A549 (cell line): ENCODE measurements around the gene XYLT1.

ENCODE experiments used
- JUN ChIP-seq, 2 experiments: fragments of >200 bp; sonication (Bioruptor Twin); formaldehyde crosslinking; IDR thresholded peaks; 2 replicates in 1 of 2; 3 replicates in 1 of 2; pipeline ENCODE4 v1.6.1; 2016 to 2017
- POLR2A ChIP-seq: IDR thresholded peaks from 2 replicates; pipeline ENCODE4 v1.6.1; 2012; ENCODE audit warnings: mild to moderate bottlenecking, low read length
- POLR2AphosphoS2 ChIP-seq: conservative IDR thresholded peaks from 2 replicates; pipeline ENCODE4 v1.6.1; 2012; ENCODE audit warnings: low read length, improper control_type of control experiment, inconsistent platforms
- RCOR1 ChIP-seq: fragments of 150-350 bp; IDR thresholded peaks from 2 replicates; pipeline ENCODE4 v1.6.1; 2014; ENCODE audit warnings: antibody characterized with exemption, low read length, low read depth
- RFX5 ChIP-seq: fragments of 450-650 bp; IDR thresholded peaks from 2 replicates; pipeline ENCODE4 v1.7.1; 2014; ENCODE audit warnings: antibody characterized with exemption, mild to moderate bottlenecking, moderate library complexity
- TF ChIP-seq, protein P1 (sequence below): fragments of >200 bp; sonication (Bioruptor Twin); formaldehyde crosslinking; IDR thresholded peaks from 3 replicates; pipeline ENCODE4 v1.5.1; 2016

DNA sequence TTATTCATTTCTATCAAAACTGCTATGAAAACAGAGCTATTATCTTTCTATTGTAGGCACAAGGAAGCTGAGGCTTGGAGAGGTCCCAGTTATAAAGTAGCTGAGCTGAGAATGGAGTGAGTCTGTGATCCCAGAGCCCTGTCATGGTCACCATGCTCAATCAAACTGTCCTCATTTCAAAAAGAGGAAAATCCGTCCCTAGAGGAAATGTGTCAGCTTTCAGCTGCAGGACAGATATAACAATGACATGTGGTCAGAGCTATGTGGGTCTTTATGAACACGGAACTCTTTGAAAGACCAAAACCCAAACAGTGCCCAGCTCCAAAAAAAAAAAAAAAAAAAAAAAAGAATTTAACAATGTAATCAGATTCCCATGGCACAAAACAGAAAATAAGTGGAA, 266.1 kb downstream of the XYLT1 start:
- TF ChIP-seq, protein P1, sequence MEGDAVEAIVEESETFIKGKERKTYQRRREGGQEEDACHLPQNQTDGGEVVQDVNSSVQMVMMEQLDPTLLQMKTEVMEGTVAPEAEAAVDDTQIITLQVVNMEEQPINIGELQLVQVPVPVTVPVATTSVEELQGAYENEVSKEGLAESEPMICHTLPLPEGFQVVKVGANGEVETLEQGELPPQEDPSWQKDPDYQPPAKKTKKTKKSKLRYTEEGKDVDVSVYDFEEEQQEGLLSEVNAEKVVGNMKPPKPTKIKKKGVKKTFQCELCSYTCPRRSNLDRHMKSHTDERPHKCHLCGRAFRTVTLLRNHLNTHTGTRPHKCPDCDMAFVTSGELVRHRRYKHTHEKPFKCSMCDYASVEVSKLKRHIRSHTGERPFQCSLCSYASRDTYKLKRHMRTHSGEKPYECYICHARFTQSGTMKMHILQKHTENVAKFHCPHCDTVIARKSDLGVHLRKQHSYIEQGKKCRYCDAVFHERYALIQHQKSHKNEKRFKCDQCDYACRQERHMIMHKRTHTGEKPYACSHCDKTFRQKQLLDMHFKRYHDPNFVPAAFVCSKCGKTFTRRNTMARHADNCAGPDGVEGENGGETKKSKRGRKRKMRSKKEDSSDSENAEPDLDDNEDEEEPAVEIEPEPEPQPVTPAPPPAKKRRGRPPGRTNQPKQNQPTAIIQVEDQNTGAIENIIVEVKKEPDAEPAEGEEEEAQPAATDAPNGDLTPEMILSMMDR = no peak
- no peak for TF ChIP-seq POLR2AphosphoS2
- TF ChIP-seq JUN (IDR thresholded peaks at IDR 0.05) = no peak
- no peak for TF ChIP-seq RFX5
- TF ChIP-seq POLR2A = no peak
- TF ChIP-seq RCOR1 = no peak
